Loucy (cell line): ENCODE measurements around the gene MB.
A peak's percentile ranks its signal among the peaks of the same experiment; 100 is the strongest.

Experiments used
- H2AFZ ChIP-seq: fragments of 200-600 bp; sonication (generic); 2 replicates; pipeline ENCODE4 v1.6.0; 2016; ENCODE audit warnings: antibody characterized with exemption, mild to moderate bottlenecking, low read length, moderate library complexity
- H3F3A ChIP-seq: fragments of 200-600 bp; 2 replicates; pipeline ENCODE4 v1.6.0; 2016; ENCODE audit warnings: antibody characterized with exemption, low read depth, mild to moderate bottlenecking
- H3K27me3 ChIP-seq: fragments of 200-600 bp; sonication (generic); 2 replicates; pipeline ENCODE4 v1.6.1; 2014; ENCODE audit warnings: low read length, mild to moderate bottlenecking; ENCODE audit not compliant: insufficient read depth, poor library complexity, severe bottlenecking
- H3K36me3 ChIP-seq: fragments of 200-600 bp; sonication (generic); 2 replicates; pipeline ENCODE4 v1.6.1; 2016; ENCODE audit warnings: low read length; ENCODE audit not compliant: insufficient read depth
- H3K4me1 ChIP-seq: fragments of 200-600 bp; sonication (generic); 2 replicates; pipeline ENCODE4 v1.5.1; 2014; ENCODE audit warnings: low read length, mild to moderate bottlenecking; ENCODE audit not compliant: insufficient read depth, poor library complexity, severe bottlenecking
- H3K4me2 ChIP-seq: fragments of 200-600 bp; sonication (generic); 2 replicates; pipeline ENCODE4 v1.6.0; 2014; ENCODE audit warnings: antibody characterized with exemption, low read length, low read depth, mild to moderate bottlenecking; ENCODE audit not compliant: poor library complexity, severe bottlenecking
- H3K4me3 ChIP-seq: fragments of 200-600 bp; sonication (generic); 2 replicates; pipeline ENCODE4 v1.5.1; 2014; ENCODE audit warnings: low read length, mild to moderate bottlenecking, mixed read lengths; ENCODE audit not compliant: poor library complexity, severe bottlenecking
- H3K79me2 ChIP-seq: fragments of 200-600 bp; sonication (generic); 2 replicates; pipeline ENCODE4 v1.6.1; 2014; ENCODE audit warnings: low read length; ENCODE audit not compliant: insufficient read depth
- H3K9ac ChIP-seq: fragments of 200-600 bp; sonication (generic); 2 replicates; pipeline ENCODE4 v1.6.0; 2014; ENCODE audit warnings: mild to moderate bottlenecking, low read depth, low read length, moderate library complexity; ENCODE audit not compliant: poor library complexity, severe bottlenecking
- H3K9me2 ChIP-seq: fragments of 200-600 bp; sonication (generic); replicated peaks from 2 replicates; pipeline ENCODE4 v1.6.1; 2016; ENCODE audit warnings: low read depth, low read length, mixed read lengths
- H3K9me3 ChIP-seq: fragments of 200-600 bp; sonication (generic); 2 replicates; pipeline ENCODE4 v1.6.1; 2014; ENCODE audit warnings: mild to moderate bottlenecking, antibody characterized with exemption, low read length, low read depth; ENCODE audit not compliant: insufficient read depth
- H4K20me1 ChIP-seq: fragments of 200-600 bp; sonication (generic); 2 replicates; pipeline ENCODE4 v1.6.0; 2014; ENCODE audit warnings: antibody characterized with exemption, low read length, mild to moderate bottlenecking; ENCODE audit not compliant: insufficient read depth, poor library complexity, severe bottlenecking
- CTCF ChIP-seq: fragments of 200-600 bp; sonication (generic); conservative IDR thresholded peaks from 2 replicates; pipeline ENCODE4 v1.5.1; 2014; ENCODE audit warnings: mild to moderate bottlenecking, antibody characterized with exemption, low read length
- EZH2phosphoT487 ChIP-seq: fragments of 200-600 bp; IDR thresholded peaks from 2 replicates; pipeline ENCODE4 v1.6.1; 2018; ENCODE audit warnings: antibody characterized with exemption, mild to moderate bottlenecking, moderate library complexity, borderline replicate concordance

Gene MB

GRCh38 chr22:35619336-35620094, 2.4 kb upstream of the MB start:
- Histone ChIP-seq H3K4me2 (no peak overlapping the region), H3K36me3 (no peaks in the 10 kb centered on the region), H3K9me2 (no peaks in the 10 kb centered on the region), H3F3A (no peaks in the 10 kb centered on the region), H3K27me3 (no peaks in the 10 kb centered on the region), H3K79me2 (no peaks in the 10 kb centered on the region), H3K9me3 (no peaks in the 10 kb centered on the region), H3K4me3 (no peak overlapping the region), H2AFZ (no peak overlapping the region), H4K20me1 (no peaks in the 10 kb centered on the region), H3K9ac (no peak overlapping the region), H3K4me1 (peaks cover 65% of the 10 kb centered on the region)
- no peak for TF ChIP-seq EZH2phosphoT487
- no peak for TF ChIP-seq CTCF

GRCh38 chr22:35618427-35619223, 1.5 kb upstream of the MB start:
- peaks cover 66% of the 10 kb centered on the region for H3K4me1 ChIP-seq
- H2AFZ ChIP-seq = no peak overlapping the region
- H3K9ac ChIP-seq = no peak overlapping the region
- H3K9me3 ChIP-seq = no peaks in the 10 kb centered on the region
- no peak overlapping the region for H3K4me3 ChIP-seq
- no peaks in the 10 kb centered on the region for H3K79me2 ChIP-seq
- H3F3A ChIP-seq = no peaks in the 10 kb centered on the region
- H3K9me2 ChIP-seq = no peaks in the 10 kb centered on the region
- no peaks in the 10 kb centered on the region for H4K20me1 ChIP-seq
- no peaks in the 10 kb centered on the region for H3K36me3 ChIP-seq
- H3K27me3 ChIP-seq = no peaks in the 10 kb centered on the region
- H3K4me2 ChIP-seq = peak overlapping the region; percentile 31
- no peak for TF ChIP-seq EZH2phosphoT487
- TF ChIP-seq CTCF = no peak

- H3K27me3 ChIP-seq = no peaks in the 10 kb centered on the region
- peak overlapping the region; percentile 76 for H3K4me2 ChIP-seq
- no peaks in the 10 kb centered on the region for H3K36me3 ChIP-seq
- H3K9me2 ChIP-seq = no peaks in the 10 kb centered on the region
- H3K4me3 ChIP-seq = peak overlapping the region; percentile 53
- no peaks in the 10 kb centered on the region for H4K20me1 ChIP-seq
- no peak overlapping the region for H2AFZ ChIP-seq
- peak overlapping the region; percentile 51 for H3K9ac ChIP-seq
- H3F3A ChIP-seq = peaks cover 15% of the 10 kb centered on the region
- no peaks in the 10 kb centered on the region for H3K9me3 ChIP-seq
- TF ChIP-seq EZH2phosphoT487 = no peak
- no peak for TF ChIP-seq CTCF
- peaks cover 76% of the 10 kb centered on the region for H3K4me1 ChIP-seq
- no peaks in the 10 kb centered on the region for H3K79me2 ChIP-seq
Observed at GRCh38 chr22:35616043-35616442, 1.1 kb downstream of the MB start.
